Mononuclear cell (primary cell): Measurements from ENCODE around the gene MZB1. TPM values are rescaled to one million over a fixed set of nuclear protein-coding genes. Genes with fewer than 3 reads are reported as not detected.
"Not testable (repeated sequence)": the region's sequence is repeated elsewhere in the genome, so short reads cannot be mapped to it uniquely, and the experiment has no call there.

Experiments
- H3K27me3 ChIP-seq: 2 replicates; pipeline ENCODE4 v1.6.0; 2011; ENCODE audit warnings: low read length, control low read depth; ENCODE audit not compliant: insufficient read depth
- H3K4me1 ChIP-seq: 2 replicates; pipeline ENCODE4 v1.5.1; 2011; ENCODE audit warnings: mild to moderate bottlenecking, low read length, control low read depth; ENCODE audit not compliant: insufficient read depth
- H3K4me3 ChIP-seq: 2 replicates; pipeline ENCODE4 v1.5.1; 2011; ENCODE audit warnings: mild to moderate bottlenecking, low read length, moderate library complexity
- H3K9me3 ChIP-seq: 2 replicates; pipeline ENCODE4 v1.5.1; 2011; ENCODE audit warnings: low read depth, mild to moderate bottlenecking, control low read depth, low read length
- total RNA-seq: library from RNA; depleted of rRNA; stranded (reverse); fragments of >200 nt; gene quantifications from one replicate; pipeline ENCODE4 v1.2.3, GENCODE V29; 2012

Gene MZB1
- total RNA-seq, 1 donor: 2.9 TPM

DNA sequence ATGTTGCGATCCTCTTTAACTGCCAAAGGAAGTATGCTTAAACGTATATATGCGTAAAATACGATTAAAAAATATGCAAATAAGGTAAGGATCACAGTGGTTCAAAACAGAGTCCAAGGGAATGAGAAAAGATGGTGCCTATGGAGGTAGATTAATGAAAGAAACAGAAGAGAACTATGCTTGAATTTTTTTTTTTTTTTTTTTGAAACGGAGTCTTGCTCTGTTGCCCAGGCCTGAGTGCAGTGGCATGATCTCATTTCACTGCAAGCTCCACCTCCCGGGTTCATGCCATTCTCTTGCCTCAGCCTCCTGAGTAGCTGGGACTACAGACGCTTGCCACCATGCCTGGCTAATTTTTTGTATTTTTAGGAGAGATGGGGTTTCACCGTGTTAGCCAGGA, 44.3 kb downstream of the MZB1 start:
- H3K9me3 ChIP-seq, H3K27me3 ChIP-seq, H3K4me3 ChIP-seq: not testable (repeated sequence)
- peaks cover 44% of the 10 kb centered on the region for H3K4me1 ChIP-seq

GRCh38 chr5:139344177-139344576, 45.5 kb downstream of the MZB1 start:
- Histone ChIP-seq H3K4me1 (peaks cover 44% of the 10 kb centered on the region), H3K4me3 (no peak overlapping the region), H3K9me3 (no peaks in the 10 kb centered on the region), H3K27me3 (no peaks in the 10 kb centered on the region)

DNA sequence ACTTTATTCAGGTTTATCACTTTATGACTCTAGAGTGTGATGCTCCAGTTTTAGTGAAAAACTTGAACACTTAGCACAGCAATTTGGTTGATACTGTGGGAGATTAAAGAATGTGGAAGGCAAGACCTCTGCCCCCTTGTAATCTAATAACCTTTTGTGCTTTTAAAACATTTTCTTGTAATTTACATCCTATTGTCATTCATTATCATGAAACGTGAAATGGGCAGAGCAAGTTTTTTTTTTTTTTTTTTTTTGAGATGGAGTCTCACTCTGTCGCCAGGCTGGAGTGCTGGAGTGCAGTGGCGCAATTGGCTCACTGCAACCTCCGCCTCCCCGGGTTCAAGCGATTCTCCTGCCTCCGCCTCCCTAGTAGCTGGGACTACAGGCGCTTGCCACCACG, 46.2 kb downstream of the MZB1 start:
- H3K4me3 ChIP-seq: no peak overlapping the region
- H3K9me3 ChIP-seq: no peaks in the 10 kb centered on the region
- H3K4me1 ChIP-seq: peaks cover 44% of the 10 kb centered on the region
- H3K27me3 ChIP-seq: no peaks in the 10 kb centered on the region

- Histone ChIP-seq H3K4me1 (peaks cover 44% of the 10 kb centered on the region), H3K9me3 (no peaks in the 10 kb centered on the region), H3K4me3 (peak overlapping the region; percentile 97), H3K27me3 (no peaks in the 10 kb centered on the region)
These were observed 47.3 kb downstream of the MZB1 start for GRCh38 chr5:139342423-139342723.

GRCh38 chr5:139341689-139342422, 47.9 kb downstream of the MZB1 start, which contains the start of gene PAIP2:
TSS of gene PAIP2 (plus strand) at chr5:139341854. CDS start at chr5:139363785, 21,931 bp downstream.
- Histone ChIP-seq H3K27me3 (no peaks in the 10 kb centered on the region), H3K4me3 (peak within 1 kb of the TSS; percentile 97), H3K9me3 (no peaks in the 10 kb centered on the region), H3K4me1 (peaks cover 43% of the 10 kb centered on the region)

DNA sequence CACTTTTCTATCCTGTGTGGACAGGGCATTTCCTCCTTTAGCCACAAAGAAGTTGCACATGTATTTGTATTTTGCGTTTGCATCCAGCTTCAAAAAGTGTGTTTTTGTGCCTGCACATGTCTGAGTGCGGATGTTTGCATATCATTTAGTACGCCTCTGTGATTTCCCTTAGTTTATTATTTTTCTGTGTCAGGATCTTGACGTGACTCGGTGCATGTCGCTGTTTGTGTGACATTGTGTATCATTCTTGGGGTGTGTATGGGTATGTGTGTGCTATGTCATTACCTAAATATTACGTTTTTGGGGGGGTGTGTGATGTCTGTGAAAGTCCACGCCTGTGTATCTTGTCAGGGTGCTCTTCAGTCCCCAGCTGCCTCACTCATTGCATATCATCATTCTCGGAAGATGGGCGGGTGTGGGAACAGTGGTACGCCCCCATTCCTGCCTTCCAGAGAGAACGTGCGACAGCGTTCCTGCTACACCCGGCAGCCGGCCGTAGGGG, 48.5 kb downstream of the MZB1 start:
- no peaks in the 10 kb centered on the region for H3K27me3 ChIP-seq
- H3K4me3 ChIP-seq: peak overlapping the region; percentile 97
- no peaks in the 10 kb centered on the region for H3K9me3 ChIP-seq
- H3K4me1 ChIP-seq: peaks cover 39% of the 10 kb centered on the region

DNA sequence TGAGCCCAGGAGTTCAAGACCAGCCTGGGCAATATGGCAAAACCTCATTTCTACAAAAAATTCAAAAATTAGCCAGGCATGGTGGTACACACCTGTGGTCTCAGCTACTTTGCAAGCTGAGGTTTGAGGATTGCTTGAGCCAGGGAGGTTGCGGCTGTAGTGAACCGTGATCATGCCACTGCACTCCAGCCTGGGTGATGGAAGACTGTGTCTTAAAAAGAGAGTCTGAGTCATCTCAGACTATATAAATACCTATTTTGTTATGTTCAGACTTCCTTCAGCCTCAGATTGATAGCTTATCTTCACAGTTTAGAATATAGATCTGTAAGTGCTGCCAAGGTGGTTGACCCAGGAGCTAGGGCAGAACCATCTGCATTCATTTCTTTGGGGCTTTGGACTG, 49.7 kb downstream of the MZB1 start:
- no peaks in the 10 kb centered on the region for H3K9me3 ChIP-seq
- H3K4me3 ChIP-seq: no peak overlapping the region
- H3K4me1 ChIP-seq: peaks cover 38% of the 10 kb centered on the region
- H3K27me3 ChIP-seq: no peaks in the 10 kb centered on the region

Other genes with a start within 250 kb of the MZB1 start
- 12.4 TPM for gene SIL1, start 191.5 kb downstream of the MZB1 start, total RNA-seq
- 691 TPM for gene MATR3, start 96.2 kb downstream of the MZB1 start, total RNA-seq
- 129 TPM for gene PAIP2, start 48.1 kb downstream of the MZB1 start, total RNA-seq
- gene SLC23A1, start 6.6 kb downstream of the MZB1 start, total RNA-seq: not detected
- gene PROB1, start 5.2 kb upstream of the MZB1 start, total RNA-seq: 0.21 TPM
- gene SPATA24, start 14.2 kb upstream of the MZB1 start, total RNA-seq: 1.3 TPM
- gene DNAJC18, start 49.6 kb upstream of the MZB1 start, total RNA-seq: 2.2 TPM
- not detected for gene ECSCR, start 72.8 kb upstream of the MZB1 start, total RNA-seq
- not detected for gene SMIM33, start 81.1 kb upstream of the MZB1 start, total RNA-seq
- gene STING1, start 92.8 kb upstream of the MZB1 start, total RNA-seq: 38.4 TPM
- gene UBE2D2, start 171.4 kb upstream of the MZB1 start, total RNA-seq: 81.5 TPM